Neutrophil (primary cell): ENCODE measurements around the gene SNAI3.
A peak's percentile ranks its signal among the peaks of the same experiment; 100 is the strongest.

Experiments used
- H3K27ac ChIP-seq: fragments of 200-600 bp; sonication (generic); 2 replicates; pipeline ENCODE4 v1.5.1; 2016; ENCODE audit warnings: mild to moderate bottlenecking, moderate library complexity
- H3K27me3 ChIP-seq: fragments of 200-600 bp; sonication (generic); 2 replicates; pipeline ENCODE4 v1.6.0; 2016; ENCODE audit warnings: mild to moderate bottlenecking
- H3K36me3 ChIP-seq: fragments of 200-600 bp; sonication (generic); 2 replicates; pipeline ENCODE4 v1.5.1; 2017
- H3K4me1 ChIP-seq, 2 experiments: fragments of 200-600 bp in 1 of 2; sonication (generic) in 1 of 2; 1 replicate in 1 of 2; 2 replicates in 1 of 2; pipeline versions ENCODE4 v1.5.1 to v1.6.1; 2013 to 2016; ENCODE audit warnings: low read depth in 1 of 2, low read length in 1 of 2, mild to moderate bottlenecking in 1 of 2, moderate library complexity in 1 of 2; ENCODE audit not compliant: control insufficient read depth in 1 of 2, insufficient read depth in 1 of 2
- H3K4me3 ChIP-seq, 2 experiments: fragments of 200-600 bp in 1 of 2; sonication (generic) in 1 of 2; 1 replicate in 1 of 2; 2 replicates in 1 of 2; pipeline ENCODE4 v1.5.1; 2013 to 2016; ENCODE audit warnings: low read depth in 1 of 2, low read length in 1 of 2, mild to moderate bottlenecking in 1 of 2, moderate library complexity in 1 of 2
- H3K9me3 ChIP-seq: fragments of 200-600 bp; sonication (generic); 2 replicates; pipeline ENCODE4 v1.5.1; 2016
- TF ChIP-seq, protein P1 (sequence below): fragments of 200-600 bp; sonication (generic); IDR thresholded peaks from 2 replicates; pipeline ENCODE4 v1.5.1; 2016; ENCODE audit warnings: antibody characterized with exemption

SNAI3 gene

DNA sequence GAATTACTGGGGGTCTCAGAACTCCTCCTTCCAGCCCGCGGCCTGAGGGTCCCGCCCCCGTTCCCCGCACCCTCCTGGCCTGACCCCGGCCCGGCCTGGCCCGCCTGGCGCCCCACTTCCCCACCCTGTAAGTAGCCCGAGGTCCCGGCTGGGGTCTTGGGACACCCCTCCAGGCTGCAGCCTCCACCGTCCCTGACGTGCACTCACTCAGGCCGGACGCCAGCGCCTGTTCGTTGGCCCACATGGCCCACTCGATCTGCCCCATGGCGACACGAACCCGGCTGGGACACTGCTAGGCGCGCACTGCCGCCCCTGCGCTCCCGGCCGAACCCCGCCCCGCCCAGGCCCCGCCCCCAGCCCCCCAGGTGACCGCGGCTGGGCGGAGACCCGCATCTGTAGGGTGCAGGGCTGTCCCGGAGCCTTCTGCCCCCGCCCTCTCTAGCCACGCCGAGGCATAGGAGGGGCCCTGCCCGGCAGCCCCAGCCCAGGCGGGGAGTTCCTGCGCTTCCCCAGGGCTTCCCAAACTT is 35.5 kb downstream of the SNAI3 start, which contains the start of gene CYBA:
CYBA (minus strand) TSS at position 305 of the 527 bp plus-strand sequence; CDS start at position 265, 40 bp downstream.
- peaks cover 43 to 49% of the 10 kb centered on the region in 2 experiments for H3K4me1 ChIP-seq
- TF ChIP-seq, protein P1, sequence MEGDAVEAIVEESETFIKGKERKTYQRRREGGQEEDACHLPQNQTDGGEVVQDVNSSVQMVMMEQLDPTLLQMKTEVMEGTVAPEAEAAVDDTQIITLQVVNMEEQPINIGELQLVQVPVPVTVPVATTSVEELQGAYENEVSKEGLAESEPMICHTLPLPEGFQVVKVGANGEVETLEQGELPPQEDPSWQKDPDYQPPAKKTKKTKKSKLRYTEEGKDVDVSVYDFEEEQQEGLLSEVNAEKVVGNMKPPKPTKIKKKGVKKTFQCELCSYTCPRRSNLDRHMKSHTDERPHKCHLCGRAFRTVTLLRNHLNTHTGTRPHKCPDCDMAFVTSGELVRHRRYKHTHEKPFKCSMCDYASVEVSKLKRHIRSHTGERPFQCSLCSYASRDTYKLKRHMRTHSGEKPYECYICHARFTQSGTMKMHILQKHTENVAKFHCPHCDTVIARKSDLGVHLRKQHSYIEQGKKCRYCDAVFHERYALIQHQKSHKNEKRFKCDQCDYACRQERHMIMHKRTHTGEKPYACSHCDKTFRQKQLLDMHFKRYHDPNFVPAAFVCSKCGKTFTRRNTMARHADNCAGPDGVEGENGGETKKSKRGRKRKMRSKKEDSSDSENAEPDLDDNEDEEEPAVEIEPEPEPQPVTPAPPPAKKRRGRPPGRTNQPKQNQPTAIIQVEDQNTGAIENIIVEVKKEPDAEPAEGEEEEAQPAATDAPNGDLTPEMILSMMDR = no peak
- H3K4me3 ChIP-seq = peak within 1 kb of the TSS; percentile 78 to 93
- H3K36me3 ChIP-seq = peaks cover 33% of the 10 kb centered on the region
- no peaks in the 10 kb centered on the region for H3K27me3 ChIP-seq
- no peaks in the 10 kb centered on the region for H3K9me3 ChIP-seq
- H3K27ac ChIP-seq = peak within 1 kb of the TSS; percentile 95

DNA sequence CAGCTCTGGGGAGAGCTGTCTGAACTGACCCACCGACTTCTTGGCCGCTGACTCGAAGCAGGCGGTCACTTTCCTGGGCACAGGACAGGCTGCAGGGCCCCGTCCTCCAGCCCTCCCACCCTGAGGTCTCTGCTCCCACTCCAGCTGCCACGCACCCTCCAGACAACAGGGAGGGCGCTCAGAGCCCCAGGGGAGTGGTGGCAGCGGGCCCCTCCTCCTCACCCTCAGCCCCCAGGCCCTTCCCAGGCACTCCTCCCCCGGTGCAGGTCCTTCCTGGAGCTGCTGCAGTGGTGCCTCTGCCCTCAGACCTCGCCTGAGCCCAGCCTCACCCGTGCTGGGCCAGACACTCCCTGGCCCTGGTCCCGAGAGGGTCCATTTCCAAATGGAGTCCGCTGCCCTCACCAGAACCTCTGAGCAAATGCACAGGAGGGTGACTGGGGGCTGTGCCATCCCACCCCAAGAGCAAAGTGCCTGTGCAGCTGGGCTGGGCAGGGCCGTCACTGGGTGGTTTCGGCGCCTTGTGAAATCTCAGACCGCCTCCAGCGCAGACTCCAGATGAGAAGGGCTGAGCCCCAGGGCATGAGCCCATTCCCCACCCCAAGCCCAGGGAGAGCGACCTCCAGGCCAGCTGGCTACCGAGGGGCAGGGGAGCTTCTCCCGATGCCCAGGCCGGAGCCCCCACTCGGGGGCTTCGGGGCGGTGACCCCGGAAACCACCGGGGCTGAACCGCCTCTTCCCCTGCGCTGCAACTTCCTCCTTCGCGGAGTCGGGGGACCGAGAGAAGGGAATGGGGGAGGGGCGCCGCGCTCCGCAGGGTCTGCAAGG is 36.2 kb downstream of the SNAI3 start:
- H3K36me3 ChIP-seq = peaks cover 40% of the 10 kb centered on the region
- peak overlapping the region; percentile 78 to 93 for H3K4me3 ChIP-seq
- TF ChIP-seq, protein P1 = no peak
- no peaks in the 10 kb centered on the region for H3K27me3 ChIP-seq
- H3K27ac ChIP-seq = peak overlapping the region; percentile 95
- peaks cover 43 to 55% of the 10 kb centered on the region in 2 experiments for H3K4me1 ChIP-seq
- H3K9me3 ChIP-seq = no peaks in the 10 kb centered on the region

DNA sequence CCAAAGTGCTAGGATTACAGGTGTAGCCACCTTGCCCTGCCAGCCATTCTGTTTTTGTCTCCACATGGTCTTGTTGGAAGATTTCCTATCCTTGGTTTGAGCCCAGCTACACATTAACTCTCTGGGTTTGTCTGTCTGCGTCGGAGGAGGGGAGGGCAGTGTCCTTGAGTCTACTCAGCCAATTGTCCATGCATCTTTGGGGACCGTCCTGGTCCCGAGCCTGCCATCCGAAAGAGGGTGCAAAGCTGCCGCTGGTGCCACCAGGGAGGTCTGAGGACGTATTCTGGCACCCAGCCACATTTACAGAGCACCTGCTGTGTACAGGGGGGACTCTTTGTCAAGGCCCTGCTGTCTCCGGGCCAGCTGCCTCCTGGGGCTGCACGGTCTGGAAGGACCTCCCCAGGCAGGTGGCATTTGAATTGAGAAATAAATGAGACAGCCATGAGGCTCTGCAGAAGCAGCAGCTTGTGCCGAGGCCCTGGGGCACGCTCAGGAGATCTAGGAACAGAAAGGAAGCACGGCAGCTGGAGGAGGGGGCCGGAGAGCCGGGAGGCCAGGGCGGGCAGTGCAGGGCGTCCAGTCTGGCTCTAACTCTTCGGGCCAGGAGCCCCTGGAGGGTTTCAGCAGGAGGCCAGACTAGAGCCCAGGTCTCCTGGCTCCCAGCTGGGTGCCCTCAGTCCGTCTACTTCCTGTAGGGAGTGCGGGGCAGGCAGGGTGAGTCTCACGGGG is 36.9 kb downstream of the SNAI3 start:
- no peaks in the 10 kb centered on the region for H3K27me3 ChIP-seq
- H3K9me3 ChIP-seq = no peaks in the 10 kb centered on the region
- peaks cover 47% of the 10 kb centered on the region for H3K36me3 ChIP-seq
- peak overlapping the region; percentile 78 to 93 for H3K4me3 ChIP-seq
- TF ChIP-seq, protein P1 = no peak
- H3K4me1 ChIP-seq = peaks cover 43 to 55% of the 10 kb centered on the region in 2 experiments
- peak overlapping the region; percentile 95 for H3K27ac ChIP-seq

DNA sequence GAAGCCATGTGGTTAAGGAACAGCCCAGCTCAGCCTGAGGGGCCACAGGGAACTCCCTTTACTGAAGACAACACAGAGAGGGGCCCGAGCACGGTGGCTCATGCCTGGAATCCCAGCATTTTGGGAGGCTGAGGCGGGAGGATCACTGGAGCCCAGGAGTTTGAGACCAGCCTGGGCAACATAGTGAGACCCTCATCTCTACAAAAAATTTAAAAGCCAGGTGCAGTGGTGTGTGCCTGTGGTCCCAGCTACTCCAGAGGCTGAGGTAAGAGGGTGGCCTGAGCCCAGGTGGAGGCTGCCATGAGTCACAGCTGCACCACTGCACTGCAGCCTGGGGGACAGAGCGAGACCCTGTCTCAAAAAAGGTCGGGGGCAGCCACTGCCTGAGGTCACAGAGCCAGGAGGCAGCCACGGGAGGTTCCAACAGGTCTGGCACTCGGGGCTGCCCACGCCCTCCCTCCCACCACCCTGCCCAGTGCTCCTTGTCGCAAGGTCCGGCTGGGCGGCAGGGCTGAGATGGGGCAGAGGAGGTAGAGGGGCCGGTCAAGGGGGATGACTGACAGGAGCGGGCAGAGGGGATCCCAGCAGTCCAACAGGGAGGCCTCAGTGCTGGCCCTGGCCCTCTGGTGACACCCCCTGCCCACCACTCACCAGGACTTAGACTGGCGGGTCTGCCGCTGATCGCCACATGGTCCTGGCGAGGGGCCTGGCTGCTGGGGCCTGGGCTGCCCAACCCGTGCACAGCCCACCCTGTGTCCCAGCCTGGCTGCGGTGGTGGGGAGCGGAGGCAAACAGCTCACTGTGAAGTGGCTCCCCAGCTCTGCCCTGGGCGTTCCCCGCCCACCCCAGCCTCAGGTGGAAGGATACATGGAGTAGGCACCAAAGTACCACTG is 38.9 kb downstream of the SNAI3 start:
- Histone ChIP-seq H3K27ac (peak overlapping the region; percentile 95), H3K9me3 (no peaks in the 10 kb centered on the region), H3K36me3 (peaks cover 67% of the 10 kb centered on the region), H3K4me3 (peak overlapping the region; percentile 78 to 93), H3K27me3 (no peaks in the 10 kb centered on the region), H3K4me1 (peaks cover 41 to 55% of the 10 kb centered on the region in 2 experiments)
- TF ChIP-seq, protein P1 = no peak
